Neutrophil (primary cell): ENCODE measurements around the gene OXA1L.

Experiments used
- H3K27ac ChIP-seq: fragments of 200-600 bp; sonication (generic); 2 replicates; pipeline ENCODE4 v1.5.1; 2016; ENCODE audit warnings: mild to moderate bottlenecking, moderate library complexity
- H3K27me3 ChIP-seq: fragments of 200-600 bp; sonication (generic); 2 replicates; pipeline ENCODE4 v1.6.0; 2016; ENCODE audit warnings: mild to moderate bottlenecking
- H3K36me3 ChIP-seq: fragments of 200-600 bp; sonication (generic); 2 replicates; pipeline ENCODE4 v1.5.1; 2017
- H3K4me1 ChIP-seq, 2 experiments: fragments of 200-600 bp in 1 of 2; sonication (generic) in 1 of 2; 1 replicate in 1 of 2; 2 replicates in 1 of 2; pipeline versions ENCODE4 v1.5.1 to v1.6.1; 2013 to 2016; ENCODE audit warnings: low read depth in 1 of 2, low read length in 1 of 2, mild to moderate bottlenecking in 1 of 2, moderate library complexity in 1 of 2; ENCODE audit not compliant: control insufficient read depth in 1 of 2, insufficient read depth in 1 of 2
- H3K4me3 ChIP-seq, 2 experiments: fragments of 200-600 bp in 1 of 2; sonication (generic) in 1 of 2; 1 replicate in 1 of 2; 2 replicates in 1 of 2; pipeline ENCODE4 v1.5.1; 2013 to 2016; ENCODE audit warnings: low read depth in 1 of 2, low read length in 1 of 2, mild to moderate bottlenecking in 1 of 2, moderate library complexity in 1 of 2
- H3K9me3 ChIP-seq: fragments of 200-600 bp; sonication (generic); 2 replicates; pipeline ENCODE4 v1.5.1; 2016
- TF ChIP-seq, protein P1 (sequence below): fragments of 200-600 bp; sonication (generic); IDR thresholded peaks from 2 replicates; pipeline ENCODE4 v1.5.1; 2016; ENCODE audit warnings: antibody characterized with exemption

Gene OXA1L

DNA sequence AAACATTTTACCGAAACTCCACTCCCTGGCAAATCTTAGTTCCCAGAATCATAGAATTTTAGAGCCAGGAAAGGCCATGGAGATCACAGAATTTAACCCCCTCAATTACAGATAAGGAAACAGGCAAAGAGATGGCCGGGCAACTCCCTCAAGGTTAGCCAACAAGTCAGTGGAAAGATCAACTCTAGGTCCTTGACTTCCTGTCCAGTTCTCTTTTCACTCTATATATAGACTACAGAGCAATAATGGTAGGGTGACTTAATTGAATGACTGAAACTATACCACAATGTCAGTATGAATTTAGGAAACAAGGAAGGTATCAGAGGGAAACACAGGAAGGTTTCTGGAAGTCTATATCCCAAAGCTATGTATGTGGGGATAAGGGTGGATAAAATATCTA, 11.6 kb downstream of the OXA1L start:
- H3K9me3 ChIP-seq = no peaks in the 10 kb centered on the region
- TF ChIP-seq, protein P1, sequence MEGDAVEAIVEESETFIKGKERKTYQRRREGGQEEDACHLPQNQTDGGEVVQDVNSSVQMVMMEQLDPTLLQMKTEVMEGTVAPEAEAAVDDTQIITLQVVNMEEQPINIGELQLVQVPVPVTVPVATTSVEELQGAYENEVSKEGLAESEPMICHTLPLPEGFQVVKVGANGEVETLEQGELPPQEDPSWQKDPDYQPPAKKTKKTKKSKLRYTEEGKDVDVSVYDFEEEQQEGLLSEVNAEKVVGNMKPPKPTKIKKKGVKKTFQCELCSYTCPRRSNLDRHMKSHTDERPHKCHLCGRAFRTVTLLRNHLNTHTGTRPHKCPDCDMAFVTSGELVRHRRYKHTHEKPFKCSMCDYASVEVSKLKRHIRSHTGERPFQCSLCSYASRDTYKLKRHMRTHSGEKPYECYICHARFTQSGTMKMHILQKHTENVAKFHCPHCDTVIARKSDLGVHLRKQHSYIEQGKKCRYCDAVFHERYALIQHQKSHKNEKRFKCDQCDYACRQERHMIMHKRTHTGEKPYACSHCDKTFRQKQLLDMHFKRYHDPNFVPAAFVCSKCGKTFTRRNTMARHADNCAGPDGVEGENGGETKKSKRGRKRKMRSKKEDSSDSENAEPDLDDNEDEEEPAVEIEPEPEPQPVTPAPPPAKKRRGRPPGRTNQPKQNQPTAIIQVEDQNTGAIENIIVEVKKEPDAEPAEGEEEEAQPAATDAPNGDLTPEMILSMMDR = no peak
- peaks cover 30% of the 10 kb centered on the region for H3K36me3 ChIP-seq
- no peaks in the 10 kb centered on the region for H3K27me3 ChIP-seq
- no peaks in the 10 kb centered on the region for H3K4me1 ChIP-seq
- H3K4me3 ChIP-seq = no peak overlapping the region
- no peak overlapping the region for H3K27ac ChIP-seq

GRCh38 chr14:22780105-22780679, 13.7 kb downstream of the OXA1L start:
- H3K4me3 ChIP-seq = no peak overlapping the region
- H3K4me1 ChIP-seq = peaks cover 6 to 9% of the 10 kb centered on the region in 2 experiments
- no peak overlapping the region for H3K27ac ChIP-seq
- peaks cover 9% of the 10 kb centered on the region for H3K36me3 ChIP-seq
- no peaks in the 10 kb centered on the region for H3K9me3 ChIP-seq
- no peaks in the 10 kb centered on the region for H3K27me3 ChIP-seq
- TF ChIP-seq, protein P1 = no peak

DNA sequence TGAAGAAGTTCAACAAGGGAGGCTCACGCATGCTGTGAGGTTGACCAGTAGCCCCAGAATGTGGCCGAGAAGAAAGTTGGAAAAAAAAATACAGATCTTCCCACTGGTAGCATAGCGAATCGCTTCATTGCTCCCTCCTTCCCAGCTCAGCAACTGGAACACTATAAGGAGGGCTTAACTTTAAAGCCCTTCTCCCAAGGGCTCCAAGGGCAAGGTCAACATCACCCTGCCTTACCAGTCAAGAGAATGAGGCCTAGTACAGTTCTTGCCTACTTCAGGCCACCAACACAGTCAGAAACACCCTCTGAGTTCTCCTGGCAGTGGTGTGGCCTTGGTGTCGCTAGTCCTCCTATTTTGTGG, 14.4 kb downstream of the OXA1L start:
- Histone ChIP-seq H3K27me3 (no peaks in the 10 kb centered on the region), H3K9me3 (no peaks in the 10 kb centered on the region), H3K27ac (no peak overlapping the region), H3K36me3 (peaks cover 1% of the 10 kb centered on the region), H3K4me1 (peaks cover 6 to 9% of the 10 kb centered on the region in 2 experiments), H3K4me3 (no peak overlapping the region)
- TF ChIP-seq, protein P1 = no peak

- Histone ChIP-seq H3K36me3 (no peaks in the 10 kb centered on the region), H3K27ac (no peak overlapping the region), H3K4me1 (peaks cover 6 to 9% of the 10 kb centered on the region in 2 experiments)
Observed at GRCh38 chr14:22781301-22781991, 15.0 kb downstream of the OXA1L start.

DNA sequence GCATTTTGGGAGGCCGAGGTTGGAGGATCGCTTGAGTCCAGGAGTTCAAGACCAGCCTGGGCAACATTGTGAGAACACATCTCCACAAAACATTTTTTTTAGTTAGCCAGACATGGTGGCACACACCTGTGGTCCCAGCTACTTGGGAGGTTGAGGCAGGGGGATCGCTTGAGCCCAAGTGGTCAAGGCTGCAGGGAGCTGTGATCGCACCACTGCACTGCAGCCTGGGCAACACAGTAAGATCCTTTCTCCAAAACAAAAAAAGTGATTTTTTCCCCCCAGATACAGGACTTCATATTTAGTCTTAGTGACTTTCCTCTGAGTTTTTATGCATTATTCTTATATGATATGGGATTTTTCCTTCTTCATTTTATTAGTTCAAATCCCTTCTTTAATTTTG, 20.2 kb downstream of the OXA1L start:
- H3K27ac ChIP-seq = no peak overlapping the region
- no peaks in the 10 kb centered on the region for H3K36me3 ChIP-seq
- H3K9me3 ChIP-seq = no peaks in the 10 kb centered on the region
- H3K4me3 ChIP-seq = no peak overlapping the region
- TF ChIP-seq, protein P1 = no peak
- H3K27me3 ChIP-seq = no peaks in the 10 kb centered on the region
- peaks cover 15 to 26% of the 10 kb centered on the region in 2 experiments for H3K4me1 ChIP-seq

More at GRCh38 chr14:22781301-22781991, 15.0 kb downstream of the OXA1L start:
- no peaks in the 10 kb centered on the region for H3K9me3 ChIP-seq
- no peaks in the 10 kb centered on the region for H3K27me3 ChIP-seq
- H3K4me3 ChIP-seq = no peak overlapping the region
- TF ChIP-seq, protein P1 = no peak
